Activated T-cell treated with anti-CD3 and anti-CD28 coated beads for 24 hours (primary cell): ENCODE data around the gene PGAM1.
"Not testable (repeated sequence)": the region's sequence is repeated elsewhere in the genome, so short reads cannot be mapped to it uniquely, and the experiment has no call there.

Source experiments
- DNase-seq: peaks from one replicate; pipeline ENCODE4 v3.0.0-alpha.2; 2020; ENCODE audit warnings: low read depth

PGAM1 gene

DNA sequence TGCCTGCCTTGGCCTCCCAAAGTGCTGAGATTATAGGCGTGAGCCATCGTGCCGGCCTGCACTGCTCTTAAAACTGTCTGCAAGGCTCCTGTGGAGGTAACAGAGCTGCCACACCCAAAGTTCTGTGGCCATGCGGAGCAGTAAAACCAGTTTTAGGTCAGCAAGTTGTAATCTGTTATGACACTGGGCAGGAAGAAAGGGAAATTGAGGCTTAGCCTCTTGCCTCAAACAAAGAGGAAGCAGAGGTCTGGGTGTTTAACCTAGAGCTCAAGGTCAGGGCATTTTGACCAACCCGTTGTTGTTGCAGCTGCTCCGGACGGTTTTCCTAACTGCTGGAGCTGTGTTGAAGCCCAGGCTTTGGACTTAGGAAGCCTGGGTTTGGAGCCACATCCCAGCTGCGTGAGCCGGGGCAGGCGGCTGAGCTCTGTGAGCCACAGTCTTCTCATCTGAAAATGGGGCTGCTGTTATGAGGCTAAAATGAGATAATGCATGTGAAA, 17.4 kb upstream of the PGAM1 start:
- DNase-seq, result no peak

DNA sequence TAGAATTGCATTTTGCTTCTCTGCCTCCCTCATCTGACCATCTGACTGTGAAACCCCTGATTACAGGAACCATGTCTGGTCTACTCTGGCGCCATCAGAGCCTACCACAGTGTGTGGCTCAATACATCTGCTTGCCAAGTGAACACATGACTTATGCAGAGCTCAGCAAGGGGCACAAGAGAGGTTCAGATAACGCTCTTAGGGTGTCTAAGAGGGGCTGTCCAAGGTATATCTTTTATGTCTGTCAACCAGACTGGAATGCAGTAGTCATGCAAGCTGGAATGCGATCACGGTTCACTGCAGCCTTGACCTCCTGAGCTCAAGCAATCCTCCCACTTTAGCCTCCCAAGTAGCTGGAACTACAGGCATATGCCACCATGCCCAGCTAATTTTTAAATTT, 14.6 kb upstream of the PGAM1 start:
- DNase-seq, result no peak

DNA sequence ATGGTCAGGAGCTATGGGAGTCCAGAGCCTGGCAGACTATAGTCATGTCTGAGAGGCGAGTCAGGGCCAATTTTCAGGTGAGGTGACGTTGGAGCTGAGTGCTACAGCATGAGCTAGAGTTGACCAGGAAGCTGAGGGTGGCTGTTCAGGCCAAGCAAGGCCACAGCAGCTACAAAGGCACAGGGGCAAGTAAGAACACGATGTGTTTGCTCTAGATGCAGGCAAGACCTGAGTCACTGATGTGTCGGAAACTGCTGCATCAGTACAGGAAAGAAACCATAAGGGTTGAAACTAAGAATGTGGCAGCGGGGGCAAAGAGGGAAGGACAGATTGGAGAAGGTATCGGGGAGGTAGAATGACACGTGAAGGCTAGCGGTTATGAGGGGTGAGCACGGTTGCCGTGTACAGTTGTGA, 13.1 kb upstream of the PGAM1 start:
- peak; percentile 62 for DNase-seq

DNA sequence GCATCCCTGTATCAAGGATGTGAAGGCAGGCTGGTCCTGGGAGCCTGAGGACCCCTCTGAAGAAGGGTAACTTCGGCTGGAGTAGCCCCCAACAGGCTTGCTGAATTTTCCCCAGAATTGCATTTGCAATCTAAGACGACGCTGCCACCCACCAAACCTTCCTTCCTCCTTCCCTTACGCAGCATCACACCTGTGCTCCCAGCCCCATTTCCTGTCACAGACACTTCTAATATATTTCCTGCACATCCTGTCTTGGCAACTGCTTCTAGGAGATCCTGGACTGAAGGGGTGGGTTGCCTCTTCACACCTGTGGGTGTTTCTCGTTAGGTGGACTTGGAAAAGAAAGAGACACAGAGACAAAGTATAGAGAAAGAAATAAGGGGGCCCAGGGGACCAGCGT, 9.4 kb upstream of the PGAM1 start:
- DNase-seq, result no peak

DNA sequence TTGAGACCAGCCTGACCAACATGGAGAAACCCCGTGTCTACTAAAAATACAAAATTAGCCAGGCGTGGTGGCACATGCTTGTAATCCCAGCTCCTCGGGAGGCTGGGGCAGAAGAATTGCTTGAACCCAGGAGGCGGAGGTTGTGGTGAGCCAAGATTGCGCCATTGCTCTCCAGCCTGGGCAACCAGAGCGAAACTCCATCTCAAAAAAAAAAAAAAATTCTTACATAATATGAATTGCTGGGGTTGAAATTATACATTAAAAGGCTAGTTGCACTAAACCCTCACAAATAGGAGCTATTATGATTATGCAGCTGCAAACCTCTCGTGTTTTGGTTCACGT, 2.3 kb upstream of the PGAM1 start:
- DNase-seq, result not testable (repeated sequence)

DNA sequence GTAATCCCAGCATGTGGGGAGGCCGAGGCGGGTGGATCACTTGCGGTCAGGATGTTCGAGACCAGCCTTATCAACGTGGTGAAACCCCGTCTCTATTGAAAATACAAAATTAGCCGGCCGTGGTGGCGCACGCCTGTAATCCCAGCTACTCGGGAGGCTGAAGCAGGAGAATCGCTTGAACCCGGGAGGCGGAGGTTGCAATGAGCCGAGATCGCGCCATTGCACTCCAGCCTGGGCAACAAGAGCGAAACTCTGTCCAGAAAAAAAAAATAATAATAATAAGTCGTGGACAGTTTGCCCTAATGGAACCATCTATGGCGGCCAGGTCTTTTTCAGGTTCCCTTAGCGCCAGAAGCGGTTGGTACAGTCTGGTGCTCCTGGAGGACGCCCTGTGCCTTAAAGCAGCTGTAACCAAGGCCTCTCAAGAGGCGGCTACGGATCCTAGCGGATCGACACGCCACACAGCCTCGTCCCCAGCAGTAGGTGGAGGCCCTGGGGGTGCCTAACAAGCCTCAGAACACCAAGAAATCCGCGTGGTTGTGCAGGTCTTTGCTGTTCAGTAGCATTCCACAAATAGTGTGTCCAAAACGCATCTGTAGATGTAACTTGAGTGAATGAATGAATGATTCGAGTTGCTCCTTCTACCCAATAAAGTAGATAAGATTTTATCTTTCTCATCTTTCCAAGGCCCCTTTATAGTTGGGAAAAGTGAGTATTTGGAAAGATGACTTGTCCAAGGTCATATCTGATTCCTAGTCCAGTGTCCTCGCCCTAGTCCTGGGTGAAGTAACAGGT, 982 bp downstream of the PGAM1 start:
- DNase-seq, result no peak

DNA sequence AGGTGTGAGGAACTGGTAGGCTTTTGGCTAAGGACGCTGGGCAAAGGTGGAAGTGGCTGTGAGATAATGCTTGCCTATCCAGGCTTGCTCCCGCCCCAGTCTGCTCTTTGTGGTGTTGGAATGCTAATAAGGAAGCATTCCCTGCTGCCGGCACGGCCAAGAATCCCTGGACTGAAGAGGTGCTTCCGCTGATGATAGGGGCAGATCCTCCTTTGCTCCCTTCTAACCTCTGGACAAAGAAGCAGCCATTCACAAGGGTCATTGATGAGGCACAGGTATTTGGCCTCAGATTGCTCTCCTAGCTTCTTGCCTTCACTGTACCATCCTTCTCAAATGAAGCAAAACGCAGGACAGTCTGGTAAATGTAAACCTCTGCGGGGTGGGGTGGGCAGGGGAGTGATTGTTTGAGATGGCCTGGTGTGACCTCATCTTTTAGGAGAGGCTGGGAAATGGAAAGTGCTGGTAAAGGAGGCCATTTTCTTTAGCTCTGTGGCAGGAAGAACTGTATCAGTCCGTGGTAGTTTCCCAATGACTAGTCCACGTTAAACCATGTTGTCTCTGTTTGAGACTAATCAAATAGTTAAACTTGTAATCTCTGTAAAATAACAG, 1.7 kb downstream of the PGAM1 start:
- DNase-seq, result no peak

DNA sequence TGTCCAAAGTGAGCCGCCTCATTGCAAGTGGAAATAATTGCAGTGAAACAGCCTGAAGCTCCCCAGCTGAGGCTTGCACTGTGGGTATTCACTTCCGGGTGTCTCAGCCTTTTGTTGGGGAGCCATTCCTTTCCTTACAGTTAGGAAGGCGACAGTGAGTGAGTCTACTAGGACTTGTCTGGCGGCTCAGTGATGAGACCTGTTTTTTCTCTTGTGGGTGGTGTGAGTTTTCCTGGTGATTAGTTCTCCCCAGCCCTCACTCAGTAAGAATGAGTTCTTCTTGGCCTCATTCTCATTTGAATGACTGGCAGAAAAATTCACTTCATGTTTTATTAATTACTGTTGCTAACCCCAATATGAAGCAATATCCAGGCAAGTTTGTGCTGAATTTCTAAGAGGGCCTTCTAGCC, 2.6 kb downstream of the PGAM1 start:
- no peak for DNase-seq

DNA sequence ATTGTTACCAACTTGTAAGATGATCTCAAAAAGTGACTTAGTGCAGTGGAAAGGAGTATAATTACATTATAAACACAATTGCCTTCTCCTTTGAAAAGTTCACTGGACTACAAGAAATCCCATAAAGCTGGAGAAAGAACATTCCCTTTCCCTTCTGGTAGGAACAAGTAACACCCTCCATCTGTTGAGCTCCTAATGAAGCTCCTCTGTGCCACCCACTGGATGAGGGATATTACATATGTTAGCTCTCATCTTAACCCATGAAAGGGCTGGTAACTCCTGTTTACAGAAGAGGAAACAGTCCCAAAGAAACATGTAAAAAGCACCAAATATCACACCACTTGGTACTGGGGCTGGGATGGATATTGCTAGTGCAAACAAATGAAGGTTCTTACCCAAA, 8.1 kb downstream of the PGAM1 start:
- no peak for DNase-seq

DNA sequence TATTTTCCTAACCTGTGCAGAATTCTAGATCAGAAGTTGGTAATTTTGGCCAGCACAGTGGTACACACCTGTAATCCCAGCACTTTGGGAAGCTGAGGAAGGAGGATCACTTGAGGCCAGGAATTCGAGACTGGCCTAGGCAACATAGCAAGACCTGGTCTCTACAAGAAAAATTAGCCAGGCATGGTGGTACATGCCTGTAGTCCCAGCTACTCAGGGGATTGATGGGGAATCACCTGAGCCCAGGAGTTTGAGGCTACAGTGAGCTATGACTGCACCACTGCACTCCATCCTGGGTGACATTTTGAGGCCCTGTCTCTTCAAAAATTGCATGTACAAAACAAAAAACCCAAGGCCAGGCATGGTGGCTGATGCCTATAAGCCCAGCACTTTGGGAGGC, 8.6 kb downstream of the PGAM1 start:
- DNase-seq, result no peak

DNA sequence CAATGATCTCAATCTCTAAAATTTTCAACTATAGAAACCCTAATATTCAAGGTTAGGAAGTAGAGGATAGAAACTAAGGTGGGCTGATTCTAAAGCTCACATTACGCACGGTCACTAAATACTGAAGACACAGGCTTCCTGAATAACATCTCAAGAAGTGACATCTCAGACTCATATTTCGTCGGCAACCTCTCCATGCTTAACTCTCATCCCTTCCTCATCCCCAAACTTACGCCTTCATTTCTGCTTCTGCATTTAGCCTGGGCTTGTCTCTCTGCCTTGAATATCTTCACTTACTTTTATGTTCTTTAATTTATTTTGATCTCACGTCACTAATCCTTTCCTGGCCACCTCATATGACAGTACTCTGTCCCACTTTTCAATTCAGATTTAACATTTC, 9.2 kb downstream of the PGAM1 start:
- no peak for DNase-seq

DNA sequence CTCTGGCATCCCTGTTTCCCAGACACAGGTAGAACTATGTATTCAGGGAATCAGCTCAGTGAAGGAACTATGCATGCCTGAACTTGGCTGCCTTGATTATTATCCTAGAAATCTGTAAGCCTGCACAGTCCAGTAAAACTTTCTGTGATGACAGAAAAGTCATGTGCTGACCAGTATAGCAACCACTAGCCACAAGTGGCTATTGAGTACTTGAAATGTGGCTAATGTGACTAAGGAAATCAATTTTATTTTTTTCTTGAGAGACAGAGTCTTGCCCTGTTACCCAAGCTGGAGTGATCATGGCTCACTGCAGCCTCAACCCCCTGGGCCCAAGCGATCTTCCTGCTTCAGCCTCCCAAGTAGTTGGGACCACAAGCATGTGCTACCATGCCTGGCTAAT, 16.3 kb downstream of the PGAM1 start:
- no peak for DNase-seq

DNA sequence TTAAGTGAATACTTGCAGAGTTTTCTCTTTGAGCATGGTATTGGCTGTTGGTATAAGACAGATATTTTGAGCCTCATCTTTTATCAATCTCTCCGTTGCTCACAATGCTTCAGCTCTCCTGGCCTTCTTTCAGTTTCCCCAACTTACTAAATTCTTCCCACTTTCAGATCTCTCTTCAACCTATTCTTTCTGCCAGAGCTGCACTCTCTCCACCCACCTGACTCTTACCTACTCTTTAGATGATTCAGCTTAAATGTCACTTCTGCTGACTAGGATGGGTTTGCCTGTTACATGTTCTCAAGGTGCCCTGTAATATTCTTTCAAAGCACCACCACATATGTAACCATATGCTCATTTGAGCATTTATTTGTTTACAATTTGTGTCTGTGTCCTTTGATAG, 18.2 kb downstream of the PGAM1 start:
- no peak for DNase-seq

DNA sequence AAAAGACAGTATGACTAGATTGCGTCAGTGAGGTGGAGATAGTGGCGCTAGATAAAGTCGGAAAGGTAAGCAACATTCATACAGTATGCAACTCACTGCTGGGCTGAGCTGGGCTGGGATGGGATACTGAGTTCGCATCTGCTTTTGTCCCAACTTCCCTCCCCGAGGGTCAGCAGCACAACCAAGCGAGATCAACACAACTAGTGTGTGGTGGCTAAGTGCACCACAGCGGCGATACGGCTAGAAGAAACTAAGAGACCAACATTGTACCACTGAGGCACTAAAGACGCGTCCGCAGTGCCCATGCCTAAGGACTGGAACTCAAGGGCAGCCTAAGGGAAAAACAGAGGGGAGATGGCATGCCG, 19.3 kb downstream of the PGAM1 start:
- DNase-seq, result no peak

DNA sequence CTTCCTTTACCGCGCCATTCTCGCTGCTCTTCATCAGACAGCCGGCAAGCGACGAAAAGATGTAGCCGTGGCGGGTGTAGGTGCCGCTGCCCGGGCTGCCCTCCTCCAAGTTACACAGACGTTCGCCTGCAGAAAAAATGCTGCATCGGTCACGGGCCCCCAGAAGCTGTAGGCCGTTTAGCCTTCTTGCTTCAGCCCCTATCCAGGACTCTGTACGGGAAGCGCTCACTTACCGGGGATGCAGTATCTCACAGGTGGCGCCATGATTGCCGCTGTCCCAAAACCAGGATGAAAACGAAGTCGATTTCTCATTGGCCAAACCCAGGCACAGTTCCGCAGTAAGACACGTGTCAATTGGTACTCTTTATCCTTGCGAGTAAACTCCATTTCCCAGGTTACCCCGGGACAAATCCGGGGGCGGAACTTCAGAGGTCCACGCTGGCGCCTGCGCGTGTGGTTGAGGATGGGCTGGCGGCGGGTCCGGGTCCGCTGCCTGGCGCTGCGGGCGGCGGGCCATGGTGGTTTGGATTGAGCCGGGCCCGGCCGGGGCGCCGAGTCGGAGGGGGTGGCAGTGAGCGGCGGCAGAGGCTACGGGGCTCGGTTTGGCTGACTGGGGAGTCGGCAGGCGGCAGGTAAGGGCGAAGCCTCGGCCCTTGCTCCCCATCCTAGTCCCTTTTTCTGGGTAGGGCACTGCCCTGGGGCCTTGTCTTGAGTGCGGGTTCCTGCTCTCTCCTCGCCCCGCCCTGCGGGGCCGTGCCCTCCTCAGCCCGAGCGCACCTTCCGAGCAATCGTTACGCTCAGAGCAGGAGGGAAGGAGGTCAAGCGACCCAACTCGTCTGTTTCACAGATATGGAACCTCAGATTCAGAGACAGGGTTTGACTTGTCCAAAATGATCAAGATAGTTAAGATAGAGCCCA, 20.0 kb downstream of the PGAM1 start, which contains the start of the genes EXOSC1 and ZDHHC16:
Gene EXOSC1 (minus strand): TSS at position 285 of the 918 bp plus-strand sequence. CDS start 21 bp downstream, at position 264.
Gene ZDHHC16 (plus strand): TSS at position 454 of the 918 bp plus-strand sequence. CDS start 5,501 bp downstream, outside the sequence.
- DNase-seq, result peak; percentile 88

DNA sequence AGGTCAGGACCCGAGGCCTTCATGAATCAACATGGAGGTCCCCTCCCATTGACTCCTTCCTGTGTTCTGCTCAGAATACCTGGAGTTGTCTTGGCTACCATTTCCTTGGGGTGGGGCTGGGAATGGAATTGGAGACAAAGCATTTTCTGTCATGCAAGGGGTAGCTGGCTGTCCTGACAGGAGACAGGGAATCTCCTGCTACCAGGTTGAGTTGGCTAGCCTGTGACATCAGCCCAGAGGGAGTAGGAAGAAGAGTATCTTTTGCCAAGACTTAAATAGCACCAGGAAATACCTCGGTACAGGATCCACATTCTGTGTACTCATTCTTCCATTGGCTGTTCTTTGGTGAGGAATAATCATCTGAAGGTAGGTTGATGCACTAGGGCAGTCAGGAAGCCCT, 24.8 kb downstream of the PGAM1 start:
- no peak for DNase-seq

DNA sequence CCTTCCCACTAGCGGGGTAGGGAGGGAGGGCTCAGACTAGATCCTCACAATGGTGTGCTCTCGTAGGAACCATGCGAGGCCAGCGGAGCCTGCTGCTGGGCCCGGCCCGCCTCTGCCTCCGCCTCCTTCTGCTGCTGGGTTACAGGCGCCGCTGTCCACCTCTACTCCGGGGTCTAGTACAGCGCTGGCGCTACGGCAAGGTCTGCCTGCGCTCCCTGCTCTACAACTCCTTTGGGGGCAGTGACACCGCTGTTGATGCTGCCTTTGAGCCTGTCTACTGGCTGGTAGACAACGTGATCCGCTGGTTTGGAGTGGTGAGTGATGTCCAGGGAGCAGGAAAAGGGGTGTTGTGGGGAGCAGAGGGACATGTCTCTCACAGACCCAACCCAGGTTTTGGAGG, 25.6 kb downstream of the PGAM1 start:
- DNase-seq, result no peak

DNA sequence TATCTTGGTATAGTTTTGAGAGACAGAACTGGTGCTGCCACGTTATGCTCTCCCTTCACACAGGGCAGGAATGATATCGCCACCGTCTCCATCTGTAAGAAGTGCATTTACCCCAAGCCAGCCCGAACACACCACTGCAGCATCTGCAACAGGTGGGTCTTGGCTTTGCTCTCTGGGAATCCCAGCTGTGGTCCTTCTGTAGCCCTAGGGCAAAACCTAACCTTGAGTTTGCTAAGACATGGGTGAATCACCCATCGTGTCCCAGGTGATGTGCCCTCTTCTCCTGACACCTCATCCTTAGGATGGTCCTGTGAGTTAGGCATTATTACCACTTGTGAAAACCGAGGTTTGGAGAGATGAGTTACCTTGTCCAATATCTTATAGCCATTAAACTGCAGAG, 26.4 kb downstream of the PGAM1 start:
- no peak for DNase-seq

DNA sequence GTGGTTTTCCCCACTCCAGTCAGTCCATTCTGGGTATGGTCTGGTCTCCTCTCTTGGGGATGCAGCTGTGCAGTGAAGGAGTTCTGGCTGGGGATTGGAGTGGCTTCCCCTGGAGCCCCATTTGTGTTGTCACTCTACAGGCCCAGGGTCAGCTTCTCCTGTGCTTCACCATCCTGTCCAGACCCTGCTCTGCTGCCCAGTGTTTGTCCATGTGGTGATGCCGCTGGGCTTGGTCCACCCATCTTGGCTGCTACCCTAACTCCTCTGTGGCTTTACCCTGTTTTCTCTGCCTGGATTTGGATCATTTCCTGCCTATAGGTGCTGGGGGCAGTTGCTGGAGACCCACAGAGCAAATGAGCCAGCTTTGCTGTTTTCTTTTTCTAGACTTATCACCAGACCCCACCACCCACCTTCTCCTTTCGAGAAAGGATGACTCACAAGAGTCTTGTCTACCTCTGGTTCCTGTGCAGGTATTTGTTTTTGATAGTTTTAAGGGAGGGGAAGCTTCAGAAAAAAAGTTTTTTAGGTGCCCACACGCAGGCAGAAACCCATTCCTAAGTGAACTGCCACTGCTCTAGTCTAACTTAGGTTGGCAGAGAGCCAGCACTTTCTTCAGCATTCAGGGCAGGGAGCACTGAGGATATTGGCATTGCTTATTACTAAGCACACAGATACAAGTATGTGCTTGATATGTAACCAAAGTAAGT, 28.5 kb downstream of the PGAM1 start:
- peak; percentile 23 for DNase-seq

DNA sequence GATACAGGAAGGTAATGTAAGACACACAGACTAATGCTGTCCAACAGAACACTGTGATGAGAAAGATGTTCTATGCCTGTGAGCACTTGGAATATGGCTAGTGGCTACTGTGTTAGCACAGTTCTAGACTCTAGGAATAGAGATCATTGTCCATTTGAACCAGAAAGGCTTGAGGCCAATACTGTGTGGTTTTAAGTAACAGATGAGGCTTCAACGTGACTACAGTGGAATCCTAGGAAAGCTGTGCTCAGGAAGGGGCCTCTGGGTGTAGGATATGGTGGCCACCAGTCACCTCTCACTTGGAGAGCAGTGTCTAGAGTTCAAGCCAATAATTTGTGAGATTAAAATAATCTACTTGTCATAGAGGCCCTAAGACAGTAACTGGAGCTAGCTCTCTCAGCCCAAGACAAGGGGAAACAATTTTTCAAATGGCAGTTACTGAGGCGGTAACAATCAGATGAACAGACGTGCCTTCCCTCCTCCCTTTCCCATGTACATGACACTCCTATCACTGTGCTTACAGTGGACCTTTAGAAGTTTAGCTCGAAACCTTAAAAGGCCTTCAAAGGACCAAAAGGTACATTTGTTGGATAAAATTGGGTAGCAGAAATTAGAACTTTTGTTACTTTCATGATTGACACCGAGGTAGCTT, 30.2 kb downstream of the PGAM1 start:
- no peak for DNase-seq

DNA sequence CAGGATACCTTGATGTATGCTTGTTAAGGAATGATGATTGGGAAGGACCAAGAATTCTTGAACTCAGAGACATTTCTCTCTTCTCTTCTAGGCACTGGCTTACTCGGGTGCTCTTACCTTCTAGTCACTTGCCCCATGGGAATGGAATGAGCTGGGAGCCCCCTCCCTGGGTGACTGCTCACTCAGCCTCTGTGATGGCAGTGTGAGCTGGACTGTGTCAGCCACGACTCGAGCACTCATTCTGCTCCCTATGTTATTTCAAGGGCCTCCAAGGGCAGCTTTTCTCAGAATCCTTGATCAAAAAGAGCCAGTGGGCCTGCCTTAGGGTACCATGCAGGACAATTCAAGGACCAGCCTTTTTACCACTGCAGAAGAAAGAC, 30.7 kb downstream of the PGAM1 start:
- no peak for DNase-seq
